Natural killer cell treated with Interleukin-12 subunit alpha and Interleukin-12 subunit beta and Interleukin-15 and Interleukin-18, amount 100 ng/mL, for 72 hours (primary cell): Measurements from ENCODE around the gene TMEM61. TPM values are rescaled to one million over a fixed set of nuclear protein-coding genes. Genes with fewer than 3 reads are reported as not detected.
"Not testable (repeated sequence)": the region's sequence is repeated elsewhere in the genome, so short reads cannot be mapped to it uniquely, and the experiment has no call there.

Experiments used
- ATAC-seq, 2 donors: fragments of 150-1000 bp; cut with Tn5 transposase in 1 of 2; sonication (Bioruptor Pico), chemical (Tn5 transposase) in 1 of 2; 2 replicates each; pipeline ENCODE4 v1.10.0; 2021
- DNase-seq: peaks from one replicate; pipeline ENCODE4 v3.0.0; 2022; ENCODE audit warnings: low spot score
- H3K27ac Mint-ChIP-seq, 2 donors: 1 replicate in 1 of 2; 2 replicates in 1 of 2; pipeline ENCODE4 v1.8.0; 2022; ENCODE audit warnings: mixed read lengths in 2 of 2, mild to moderate bottlenecking in 1 of 2, moderate library complexity in 1 of 2
- H3K27me3 Mint-ChIP-seq, 2 donors: 1 replicate in 1 of 2; 2 replicates in 1 of 2; pipeline ENCODE4 v1.8.0; 2022; ENCODE audit warnings: mixed read lengths in 2 of 2
- H3K36me3 Mint-ChIP-seq: one replicate; pipeline ENCODE4 v1.8.0; 2022; ENCODE audit warnings: mixed read lengths
- H3K4me1 Mint-ChIP-seq, 2 donors: 1 replicate in 1 of 2; 2 replicates in 1 of 2; pipeline ENCODE4 v1.8.0; 2022; ENCODE audit warnings: low read depth in 2 of 2, mixed read lengths in 2 of 2, mild to moderate bottlenecking in 1 of 2
- H3K4me3 Mint-ChIP-seq: one replicate; pipeline ENCODE4 v1.8.0; 2022; ENCODE audit warnings: mixed read lengths
- H3K9me3 Mint-ChIP-seq: 2 replicates; pipeline ENCODE4 v1.8.0; 2022; ENCODE audit warnings: mixed read lengths
- total RNA-seq, 2 donors: library from RNA; stranded (reverse); gene quantifications; one replicate each; pipeline ENCODE4 v1.2.3, GENCODE V29; 2022

The TMEM61 gene
- total RNA-seq, 2 donors from 2014 or later, result not detected

- Mint-ChIP-seq H3K9me3 (no peaks in the 10 kb centered on the region), H3K4me1 (no peaks in the 10 kb centered on the region), H3K27me3 (no peaks in the 10 kb centered on the region), H3K4me3 (no peak overlapping the region), H3K27ac (no peak overlapping the region), H3K36me3 (no peaks in the 10 kb centered on the region)
- ATAC-seq (no peak), DNase-seq (no peak)
Observed at GRCh38 chr1:55007625-55008024, 27.2 kb downstream of the TMEM61 start.

GRCh38 chr1:55010194-55010886 lies 29.9 kb downstream of the TMEM61 start:
- Mint-ChIP-seq H3K36me3 (no peaks in the 10 kb centered on the region), H3K9me3 (no peaks in the 10 kb centered on the region), H3K27ac (no peak overlapping the region), H3K27me3 (peaks cover 7 to 17% of the 10 kb centered on the region in 2 donors), H3K4me3 (no peak overlapping the region), H3K4me1 (no peaks in the 10 kb centered on the region)
- ATAC-seq, result peak in 1 of 2 donors; percentile 40
- no peak for DNase-seq

GRCh38 chr1:55010887-55011217 lies 30.4 kb downstream of the TMEM61 start:
- no peak overlapping the region for H3K4me3 Mint-ChIP-seq
- H3K9me3 Mint-ChIP-seq, result no peaks in the 10 kb centered on the region
- H3K27ac Mint-ChIP-seq, result no peak overlapping the region
- no peaks in the 10 kb centered on the region for H3K36me3 Mint-ChIP-seq
- peaks cover 11 to 22% of the 10 kb centered on the region in 2 donors for H3K27me3 Mint-ChIP-seq
- ATAC-seq (peak; percentile 46 to 55), DNase-seq (no peak)
- no peaks in the 10 kb centered on the region for H3K4me1 Mint-ChIP-seq

- Mint-ChIP-seq H3K27ac (no peak overlapping the region), H3K4me1 (no peaks in the 10 kb centered on the region), H3K27me3 (peaks cover 14 to 27% of the 10 kb centered on the region in 2 donors), H3K36me3 (no peaks in the 10 kb centered on the region), H3K9me3 (no peaks in the 10 kb centered on the region), H3K4me3 (no peak overlapping the region)
- ATAC-seq (no peak), DNase-seq (no peak)
Observed at GRCh38 chr1:55012661-55013060, 32.2 kb downstream of the TMEM61 start.

- no peak for DNase-seq
Observed at GRCh38 chr1:55015123-55015522, 34.7 kb downstream of the TMEM61 start.

GRCh38 chr1:55015731-55016620 lies 35.5 kb downstream of the TMEM61 start:
- Mint-ChIP-seq H3K27me3 (peaks cover 17 to 27% of the 10 kb centered on the region in 2 donors), H3K9me3 (no peaks in the 10 kb centered on the region), H3K36me3 (no peaks in the 10 kb centered on the region), H3K4me3 (no peak overlapping the region), H3K4me1 (no peaks in the 10 kb centered on the region), H3K27ac (no peak overlapping the region)
- DNase-seq (no peak), ATAC-seq (peak in 1 of 2 donors; percentile 38)

More at GRCh38 chr1:55015123-55015522, 34.7 kb downstream of the TMEM61 start:
- Mint-ChIP-seq H3K4me1 (no peaks in the 10 kb centered on the region), H3K4me3 (no peak overlapping the region), H3K27ac (no peak overlapping the region), H3K27me3 (peaks cover 17 to 27% of the 10 kb centered on the region in 2 donors), H3K36me3 (no peaks in the 10 kb centered on the region), H3K9me3 (no peaks in the 10 kb centered on the region)
- no peak for ATAC-seq

GRCh38 chr1:55018395-55018794 lies 38.0 kb downstream of the TMEM61 start:
- DNase-seq (no peak), ATAC-seq (no peak)
- Mint-ChIP-seq H3K4me1 (peaks cover 0 to 3% of the 10 kb centered on the region in 2 donors), H3K27ac (no peak overlapping the region), H3K36me3 (no peaks in the 10 kb centered on the region), H3K9me3 (no peaks in the 10 kb centered on the region), H3K27me3 (peaks cover 17 to 27% of the 10 kb centered on the region in 2 donors), H3K4me3 (no peak overlapping the region)

GRCh38 chr1:55021942-55022546 lies 41.6 kb downstream of the TMEM61 start:
- DNase-seq (peak; percentile 75), ATAC-seq (peak; percentile 88 to 93)
- no peaks in the 10 kb centered on the region for H3K36me3 Mint-ChIP-seq
- peaks cover 6 to 8% of the 10 kb centered on the region in 2 donors for H3K27me3 Mint-ChIP-seq
- H3K4me1 Mint-ChIP-seq, result peaks cover 7 to 11% of the 10 kb centered on the region in 2 donors
- H3K4me3 Mint-ChIP-seq, result no peak overlapping the region
- H3K9me3 Mint-ChIP-seq, result no peaks in the 10 kb centered on the region
- H3K27ac Mint-ChIP-seq, result no peak overlapping the region

- H3K9me3 Mint-ChIP-seq, ATAC-seq, H3K36me3 Mint-ChIP-seq, H3K4me3 Mint-ChIP-seq, DNase-seq, H3K27ac Mint-ChIP-seq, H3K27me3 Mint-ChIP-seq: not testable (repeated sequence)
- H3K4me1 Mint-ChIP-seq, result peaks cover 7 to 11% of the 10 kb centered on the region in 2 donors
Observed at GRCh38 chr1:55024163-55024562, 43.7 kb downstream of the TMEM61 start.

GRCh38 chr1:55026682-55027081 lies 46.3 kb downstream of the TMEM61 start:
- not testable (repeated sequence) for H3K9me3 Mint-ChIP-seq, H3K27ac Mint-ChIP-seq, DNase-seq, H3K36me3 Mint-ChIP-seq, ATAC-seq, H3K4me3 Mint-ChIP-seq
- H3K4me1 Mint-ChIP-seq, result peaks cover 7 to 11% of the 10 kb centered on the region in 2 donors
- H3K27me3 Mint-ChIP-seq, result peaks cover 7 to 26% of the 10 kb centered on the region in 2 donors

- not testable (repeated sequence) for H3K36me3 Mint-ChIP-seq, ATAC-seq, H3K27ac Mint-ChIP-seq, DNase-seq, H3K9me3 Mint-ChIP-seq, H3K4me3 Mint-ChIP-seq
- H3K4me1 Mint-ChIP-seq, result peaks cover 2 to 11% of the 10 kb centered on the region in 2 donors
- peaks cover 21 to 42% of the 10 kb centered on the region in 2 donors for H3K27me3 Mint-ChIP-seq
Observed at GRCh38 chr1:55031098-55031497, 50.7 kb downstream of the TMEM61 start.

GRCh38 chr1:55033265-55033614 lies 52.8 kb downstream of the TMEM61 start:
- no peak overlapping the region for H3K27ac Mint-ChIP-seq
- peak in 1 of 2 donors; percentile 24 for ATAC-seq
- no peak for DNase-seq

GRCh38 chr1:55034476-55035133 lies 54.2 kb downstream of the TMEM61 start:
- H3K9me3 Mint-ChIP-seq, result no peaks in the 10 kb centered on the region

More at GRCh38 chr1:55033265-55033614, 52.8 kb downstream of the TMEM61 start:
- Mint-ChIP-seq H3K36me3 (no peaks in the 10 kb centered on the region), H3K9me3 (no peaks in the 10 kb centered on the region), H3K4me1 (peaks cover 2 to 6% of the 10 kb centered on the region in 2 donors), H3K27me3 (peaks cover 30 to 60% of the 10 kb centered on the region in 2 donors), H3K4me3 (no peak overlapping the region)

More at GRCh38 chr1:55034476-55035133, 54.2 kb downstream of the TMEM61 start:
- Mint-ChIP-seq H3K4me3 (no peak overlapping the region), H3K27me3 (peaks cover 38 to 68% of the 10 kb centered on the region in 2 donors), H3K27ac (no peak overlapping the region), H3K4me1 (peaks cover 2 to 6% of the 10 kb centered on the region in 2 donors), H3K36me3 (no peaks in the 10 kb centered on the region)
- DNase-seq (no peak), ATAC-seq (no peak)
